ENCODE measurements around the gene CYB5R4. TPM values are rescaled to one million over a fixed set of nuclear protein-coding genes. Genes with fewer than 3 reads are reported as not detected.

CYB5R4 gene
- total and polyA plus RNA-seq, 2 of the 8 experiments (the other 6 are each of a cell fraction or from before 2014, with no cell fraction given): 2.8 to 14.6 TPM

- TF ChIP-seq CTCF (IDR thresholded peaks at IDR 0.05; ENCODE audit: control extremely low read depth in 1 of 3, insufficient read depth in 1 of 3, low read depth in 1 of 3, low read length in 3 of 3) (no peak), RNF2 (IDR thresholded peaks at IDR 0.05; ENCODE audit: borderline replicate concordance, low read depth, low read length, missing control alignments, poor library complexity, severe bottlenecking) (no peak), ASH2L (IDR thresholded peaks at IDR 0.05; ENCODE audit: low read length) (no peak), TCF12 (IDR thresholded peaks at IDR 0.05; ENCODE audit: low read depth, low read length) (no peak), SIRT6 (IDR thresholded peaks at IDR 0.05; ENCODE audit: low read length) (no peak), TAF1 (IDR thresholded peaks at IDR 0.05; ENCODE audit: low read depth, low read length) (no peak), KDM5A (IDR thresholded peaks at IDR 0.05; ENCODE audit: low read length) (no peak), HDAC2 (IDR thresholded peaks at IDR 0.05; ENCODE audit: borderline replicate concordance in 1 of 2, low read depth in 2 of 2, low read length in 2 of 2) (no peak), E2F6 (IDR thresholded peaks at IDR 0.05) (no peak)
Measured at GRCh38 chr6:83928286-83928685, 68.8 kb downstream of the CYB5R4 start (continued).
